NCI-H2081 (cell line): ENCODE measurements around the gene CLCNKA.
"Not testable (repeated sequence)": the region's sequence is repeated elsewhere in the genome, so short reads cannot be mapped to it uniquely, and the experiment has no call there.

ENCODE experiments used
- DNase-seq, 2 experiments: peaks; one replicate each; lab custom pipeline; 2025; lab: John Stamatoyannopoulos, UW

Gene CLCNKA

DNA sequence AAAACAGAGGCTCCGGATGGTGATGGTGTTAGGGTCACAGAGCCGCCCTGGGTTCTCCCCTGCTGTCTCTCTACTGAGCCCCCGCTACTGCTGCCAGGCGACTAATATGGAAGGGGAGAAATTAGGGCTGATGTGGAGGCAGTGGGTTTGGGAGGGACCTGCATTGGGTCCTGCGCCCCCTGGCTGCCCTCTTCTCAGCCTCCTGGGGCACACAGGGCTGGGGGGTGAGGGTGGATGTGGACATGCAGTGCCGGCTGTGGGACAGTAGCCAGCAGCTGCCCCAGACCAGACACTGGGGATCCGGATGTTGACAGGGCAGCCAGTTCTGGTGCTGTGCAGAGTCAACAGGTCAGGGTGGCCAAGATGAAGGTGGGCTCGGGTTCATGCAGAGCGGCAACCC lies 20.3 kb downstream of the CLCNKA start:
- no peak for DNase-seq

DNA sequence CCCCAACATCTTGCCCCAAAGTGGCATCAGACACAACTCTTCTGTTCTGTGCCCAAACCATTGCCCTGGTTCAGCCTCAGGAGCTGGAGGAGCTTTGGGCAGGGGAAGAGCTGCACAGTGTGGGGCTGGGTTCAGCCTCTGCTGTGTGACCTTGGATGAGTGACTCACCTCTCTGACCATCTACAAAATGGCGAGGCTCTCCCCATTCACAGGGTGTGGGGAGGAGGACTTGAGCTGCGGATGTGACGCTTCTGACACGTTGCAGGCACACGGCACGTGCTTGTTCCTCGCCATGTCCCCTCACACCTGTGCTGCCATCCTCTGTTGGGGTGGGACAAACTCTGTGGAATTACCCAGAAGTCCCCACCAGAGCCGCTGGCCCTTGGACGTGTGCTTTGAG lies 20.8 kb downstream of the CLCNKA start:
- not testable (repeated sequence) for DNase-seq

DNA sequence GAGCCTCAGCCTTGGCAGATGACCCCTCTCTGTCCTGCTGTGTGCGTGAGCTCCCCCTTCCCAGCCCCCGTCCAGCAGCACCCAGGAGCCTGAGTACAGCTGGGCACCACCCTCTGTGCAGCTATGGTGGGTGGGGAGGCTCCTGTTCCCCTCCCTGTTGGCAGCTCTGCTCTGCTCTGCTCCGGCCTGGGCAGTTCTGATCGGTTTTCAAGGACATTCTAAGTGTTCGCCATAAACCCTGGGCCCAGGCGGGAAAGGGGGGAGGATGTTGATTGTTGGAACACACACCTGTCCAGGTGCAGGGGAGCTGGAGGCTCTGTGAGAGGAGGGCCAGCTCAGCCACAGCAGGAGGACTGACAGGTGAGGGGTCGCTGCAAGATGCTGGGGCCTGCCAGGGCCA lies 21.7 kb downstream of the CLCNKA start, which contains the start of gene CLCNKB:
Gene CLCNKB, plus strand, starts transcription at position 262 of the 400 bp plus-strand sequence. CDS start 711 bp downstream, outside the sequence.
- DNase-seq = no peak

DNA sequence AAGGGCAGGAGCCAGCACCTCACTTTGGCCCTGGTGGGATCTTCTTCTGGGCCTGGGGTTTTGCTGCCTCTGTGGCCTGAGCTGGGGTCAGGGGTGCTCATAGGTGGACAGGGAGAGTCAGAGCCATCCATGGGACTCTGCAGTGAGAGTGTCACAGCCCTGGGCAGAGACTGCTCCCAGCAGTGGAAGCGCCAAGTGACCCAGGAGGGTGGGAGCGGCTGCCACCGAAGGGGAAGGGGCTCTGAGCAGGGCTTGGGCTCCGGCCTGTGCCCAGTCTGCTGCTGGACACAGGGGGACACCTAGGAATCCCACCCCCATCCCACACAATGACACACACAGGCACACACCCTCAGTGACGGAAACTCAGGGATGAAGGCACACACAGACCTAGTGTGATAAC lies 22.1 kb downstream of the CLCNKA start:
- no peak for DNase-seq

DNA sequence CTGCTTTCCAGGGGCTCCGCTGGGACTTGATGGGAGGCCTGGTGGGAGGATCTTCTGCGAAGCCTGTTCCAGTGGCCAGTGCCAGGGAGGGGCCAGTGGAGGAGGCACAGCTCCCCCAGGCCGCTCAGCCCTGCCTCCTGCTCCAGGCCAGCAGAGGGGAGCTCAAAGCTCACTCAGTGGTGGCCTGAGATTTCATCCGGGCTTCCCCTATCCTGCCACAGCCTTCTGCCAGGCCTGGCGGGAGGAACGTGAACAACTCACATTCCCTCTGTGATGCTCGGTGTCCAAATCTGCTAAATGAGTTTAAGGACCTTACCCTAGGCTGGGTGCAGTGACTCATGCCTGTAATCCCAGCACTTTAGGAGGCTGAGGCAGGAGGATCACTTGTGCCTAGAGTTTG lies 25.0 kb downstream of the CLCNKA start:
- no peak for DNase-seq

DNA sequence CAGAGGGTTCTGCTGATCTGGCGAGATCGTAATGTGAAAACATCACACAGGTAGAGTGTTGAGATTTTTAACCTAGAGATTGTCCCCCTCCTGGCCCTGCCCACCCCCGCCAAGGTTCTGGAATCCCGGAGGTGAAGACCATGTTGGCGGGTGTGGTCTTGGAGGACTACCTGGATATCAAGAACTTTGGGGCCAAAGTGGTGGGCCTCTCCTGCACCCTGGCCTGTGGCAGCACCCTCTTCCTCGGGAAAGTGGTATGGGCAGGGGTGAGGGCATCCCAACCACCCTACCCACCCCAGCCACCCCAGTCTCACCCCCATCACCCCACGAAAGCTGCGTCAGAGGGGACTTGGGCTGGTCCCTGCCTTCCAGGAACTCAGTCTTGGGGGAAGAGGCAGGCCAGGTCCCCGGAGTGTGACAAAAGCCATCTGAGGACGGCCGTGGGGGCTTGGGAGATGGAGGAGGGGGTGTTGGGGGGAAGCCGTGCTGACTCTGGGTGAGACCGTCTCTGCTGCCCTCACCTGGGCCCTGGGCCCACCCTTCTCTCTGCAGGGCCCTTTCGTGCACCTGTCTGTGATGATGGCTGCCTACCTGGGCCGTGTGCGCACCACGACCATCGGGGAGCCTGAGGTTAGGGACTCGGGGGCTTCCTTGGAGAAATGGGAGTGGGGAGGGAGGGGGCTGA lies 26.1 kb downstream of the CLCNKA start:
- no peak for DNase-seq

DNA sequence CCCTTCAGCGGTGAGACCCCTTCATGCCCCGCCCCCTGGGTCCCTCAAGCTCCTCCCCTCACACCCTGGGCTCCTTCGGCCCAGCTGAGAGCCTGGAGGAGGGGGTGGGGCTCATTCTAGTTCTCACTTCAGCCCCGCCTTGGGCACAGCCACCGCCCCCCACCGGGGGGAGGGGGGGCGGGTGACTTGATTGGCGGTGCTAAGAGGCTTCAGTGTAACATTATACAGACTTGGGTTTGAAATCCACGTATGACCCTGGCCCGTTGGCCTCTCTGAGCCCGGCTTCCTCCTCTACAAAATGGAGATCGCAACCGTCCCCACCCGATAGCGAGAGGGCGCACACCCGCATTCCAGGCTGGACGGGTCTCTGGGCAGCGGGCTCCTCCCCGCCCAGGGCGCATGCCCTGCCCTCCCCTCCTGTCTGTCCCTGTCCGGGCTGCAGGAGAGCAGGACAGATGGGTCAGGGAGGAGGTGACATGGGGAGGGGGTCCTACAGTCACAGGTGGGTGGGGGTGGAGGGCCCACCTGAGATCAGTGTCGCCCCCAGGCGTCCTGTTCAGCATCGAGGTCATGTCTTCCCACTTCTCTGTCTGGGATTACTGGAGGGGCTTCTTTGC lies 26.8 kb downstream of the CLCNKA start:
- no peak for DNase-seq

DNA sequence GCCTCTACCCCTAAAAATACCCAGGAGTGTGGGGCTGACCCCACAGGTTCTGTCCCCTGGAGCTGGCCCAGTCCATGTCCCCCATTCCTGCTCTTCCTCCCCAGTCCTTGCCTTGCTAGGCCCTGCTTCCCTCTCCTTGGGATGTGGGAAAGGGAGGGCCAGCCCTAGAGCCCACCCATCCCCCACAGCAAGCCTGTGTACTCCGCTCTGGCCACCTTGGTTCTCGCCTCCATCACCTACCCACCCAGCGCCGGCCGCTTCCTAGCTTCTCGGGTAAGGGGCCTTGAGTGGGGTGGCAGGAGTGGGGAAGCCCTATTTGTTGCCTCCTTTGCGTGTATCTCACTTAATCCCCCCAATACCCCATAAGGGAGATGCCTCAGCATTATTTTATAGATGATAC lies 28.5 kb downstream of the CLCNKA start:
- no peak for DNase-seq

DNA sequence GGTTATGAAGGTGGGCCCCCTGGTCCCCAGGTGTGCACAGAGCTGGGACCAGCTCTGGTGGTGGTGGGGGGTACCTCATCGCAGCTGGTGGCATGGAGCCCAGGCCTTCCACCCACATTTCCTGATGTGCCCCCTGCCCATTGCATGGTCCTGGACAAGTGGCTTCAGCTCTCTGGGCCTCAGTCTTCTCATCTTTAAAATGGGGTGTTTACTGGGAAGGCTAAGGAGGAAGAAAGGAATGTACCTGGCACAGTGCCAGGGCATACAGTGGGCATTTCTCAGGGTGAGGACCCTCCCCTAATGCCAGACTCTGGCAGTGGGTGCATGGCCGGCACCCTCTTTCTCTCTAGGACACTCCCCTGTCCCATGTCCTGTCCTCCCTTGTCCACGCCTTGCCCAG lies 29.2 kb downstream of the CLCNKA start:
- no peak for DNase-seq

DNA sequence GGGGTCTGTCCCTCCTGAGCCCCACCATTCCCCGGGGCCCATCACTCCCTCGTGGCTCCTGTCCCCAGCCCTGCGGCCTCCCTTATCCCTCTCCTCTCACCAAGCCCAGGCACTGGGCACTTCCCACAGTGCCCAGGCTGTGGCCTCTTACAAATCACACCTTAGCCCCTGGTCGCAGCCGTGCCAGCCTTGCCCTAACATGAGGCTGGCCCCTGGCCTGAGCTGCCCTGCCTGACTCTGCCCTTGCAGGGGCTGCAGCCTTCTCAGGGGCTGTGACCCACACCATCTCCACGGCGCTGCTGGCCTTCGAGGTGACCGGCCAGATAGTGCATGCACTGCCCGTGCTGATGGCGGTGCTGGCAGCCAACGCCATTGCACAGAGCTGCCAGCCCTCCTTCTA lies 30.1 kb downstream of the CLCNKA start:
- not testable (repeated sequence) for DNase-seq

DNA sequence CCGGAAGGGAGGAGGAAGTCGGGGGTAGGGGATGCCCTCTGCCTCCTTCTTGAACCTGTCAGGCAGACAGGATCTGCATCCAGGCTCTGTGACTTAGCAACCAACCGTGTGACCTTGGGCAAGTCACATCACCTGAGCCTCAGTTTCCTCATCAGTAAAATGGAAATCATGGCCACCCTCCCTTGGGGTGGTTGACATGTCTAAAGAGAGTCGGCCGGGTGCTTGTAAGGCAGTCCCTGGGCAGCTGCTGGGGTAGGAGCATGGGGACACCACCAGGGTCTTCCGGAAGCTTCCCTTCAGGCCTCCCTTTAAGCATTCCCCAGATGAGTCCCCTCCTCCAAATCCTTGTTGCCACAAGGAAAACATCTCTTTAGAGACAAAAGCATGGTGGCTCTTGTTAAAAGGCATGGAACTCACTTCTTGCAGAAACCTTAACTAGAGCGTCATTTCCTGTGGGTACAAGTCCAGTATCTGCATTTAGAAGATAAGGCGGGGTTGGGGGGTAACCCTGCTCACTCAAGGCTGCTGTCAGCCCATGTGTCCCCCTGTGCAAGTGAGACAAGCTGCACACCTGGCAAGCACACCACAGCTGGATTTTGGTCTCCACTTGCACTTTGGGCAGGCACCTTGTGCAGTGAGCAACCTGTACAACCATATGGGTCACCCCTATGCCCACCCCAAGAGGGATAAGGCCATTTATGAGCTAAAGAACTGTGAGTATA lies 32.1 kb downstream of the CLCNKA start:
- DNase-seq = no peak

DNA sequence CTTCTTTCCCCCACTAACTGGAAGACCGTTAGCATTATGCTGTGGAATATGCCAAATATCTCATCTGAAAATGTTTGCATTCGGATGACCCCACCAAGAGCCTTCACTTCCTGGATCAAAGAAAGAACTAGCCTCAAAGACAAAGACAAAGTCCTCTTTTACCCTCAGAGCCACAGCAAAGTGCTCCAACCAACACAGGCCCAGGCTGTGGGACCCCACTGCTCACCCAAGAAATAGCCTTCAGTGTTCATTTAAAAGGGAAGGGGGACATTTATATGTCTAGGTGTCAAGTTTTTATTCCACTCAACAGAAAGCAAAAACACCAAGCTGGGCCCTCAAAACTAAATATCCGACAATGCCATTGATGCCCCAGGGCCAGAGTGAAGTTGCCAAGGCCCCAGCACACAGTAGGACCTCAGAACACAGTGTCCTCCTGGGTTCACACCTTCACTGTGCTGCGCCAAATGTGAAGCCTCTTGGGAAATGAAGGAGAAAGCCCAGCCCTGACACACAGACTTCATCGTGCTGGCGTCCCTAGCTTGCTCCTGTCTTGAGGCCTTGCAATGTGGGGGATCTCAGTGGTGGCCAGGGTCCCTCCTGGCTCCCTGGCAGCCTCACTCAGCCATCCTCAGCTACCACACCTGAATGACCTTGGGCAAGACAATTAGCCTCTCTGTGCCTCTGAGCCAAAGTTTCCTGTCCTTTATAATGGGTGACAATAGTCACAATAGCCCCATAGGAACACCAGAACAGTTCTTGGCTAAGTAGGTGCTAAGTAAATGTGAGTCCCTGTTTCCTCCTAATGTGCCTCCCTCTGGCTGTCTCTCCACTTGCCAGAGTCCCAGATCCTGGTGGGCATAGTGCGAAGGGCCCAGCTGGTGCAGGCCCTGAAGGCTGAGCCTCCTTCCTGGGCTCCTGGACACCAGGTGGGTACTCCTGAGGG lies 33.0 kb downstream of the CLCNKA start:
- DNase-seq = no peak

DNA sequence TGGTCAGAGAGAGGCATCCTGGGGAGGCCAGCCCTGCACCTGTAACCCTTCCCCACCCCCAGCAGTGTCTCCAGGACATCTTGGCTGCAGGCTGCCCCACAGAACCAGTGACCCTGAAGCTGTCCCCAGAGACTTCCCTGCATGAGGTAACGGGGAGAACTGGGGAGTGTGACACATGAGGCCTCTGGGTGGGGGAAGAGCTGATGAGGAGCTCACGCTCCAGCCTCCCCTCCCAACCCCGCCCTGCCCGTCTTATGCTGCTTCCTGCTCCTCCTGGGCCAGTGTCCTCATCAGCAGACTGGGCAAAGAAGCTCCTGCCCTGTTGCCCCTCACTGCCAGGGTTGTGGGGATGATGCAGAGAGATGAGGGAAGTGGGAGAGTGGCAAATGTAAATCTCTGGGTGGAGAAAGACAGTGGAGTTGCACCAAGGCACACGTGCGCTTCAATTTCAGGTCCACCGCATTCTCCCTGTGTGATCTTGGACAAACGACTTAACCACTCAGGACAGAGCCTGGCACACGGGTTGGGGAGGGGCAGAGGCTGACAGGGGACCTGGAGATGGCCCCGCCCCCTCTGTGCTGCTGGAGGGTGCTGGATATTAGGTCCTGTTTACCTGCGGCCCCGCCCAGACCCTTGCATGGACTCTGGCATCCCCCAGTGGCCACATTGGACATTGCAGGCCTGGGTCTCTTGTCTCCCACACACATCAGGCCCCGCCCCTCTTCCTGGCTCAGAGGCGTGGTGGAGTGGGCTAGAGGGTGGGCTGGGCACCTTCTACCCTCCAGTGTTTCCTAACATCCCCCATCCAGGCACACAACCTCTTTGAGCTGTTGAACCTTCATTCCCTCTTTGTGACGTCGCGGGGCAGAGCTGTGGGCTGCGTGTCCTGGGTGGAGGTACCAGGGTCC lies 34.0 kb downstream of the CLCNKA start:
- peak; percentile 89 for DNase-seq

DNA sequence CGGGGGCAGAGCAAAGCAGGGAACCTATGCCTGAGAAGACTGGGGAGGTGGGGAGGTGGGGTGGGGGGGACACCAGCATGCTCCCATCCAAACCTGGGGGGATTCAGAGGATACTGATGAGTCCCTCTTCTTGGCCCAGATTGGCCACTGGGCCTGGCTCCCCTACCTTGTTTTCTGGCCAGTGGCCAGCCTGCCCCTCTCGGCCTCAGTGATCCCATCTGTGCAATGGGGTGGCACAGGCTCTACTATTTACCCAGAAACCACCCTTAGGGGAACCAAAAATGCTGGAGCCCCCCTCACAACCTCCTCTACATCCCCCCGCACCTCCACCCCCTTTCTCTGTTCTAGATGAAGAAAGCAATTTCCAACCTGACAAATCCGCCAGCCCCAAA lies 34.7 kb downstream of the CLCNKA start:
- DNase-seq = not testable (repeated sequence)

DNA sequence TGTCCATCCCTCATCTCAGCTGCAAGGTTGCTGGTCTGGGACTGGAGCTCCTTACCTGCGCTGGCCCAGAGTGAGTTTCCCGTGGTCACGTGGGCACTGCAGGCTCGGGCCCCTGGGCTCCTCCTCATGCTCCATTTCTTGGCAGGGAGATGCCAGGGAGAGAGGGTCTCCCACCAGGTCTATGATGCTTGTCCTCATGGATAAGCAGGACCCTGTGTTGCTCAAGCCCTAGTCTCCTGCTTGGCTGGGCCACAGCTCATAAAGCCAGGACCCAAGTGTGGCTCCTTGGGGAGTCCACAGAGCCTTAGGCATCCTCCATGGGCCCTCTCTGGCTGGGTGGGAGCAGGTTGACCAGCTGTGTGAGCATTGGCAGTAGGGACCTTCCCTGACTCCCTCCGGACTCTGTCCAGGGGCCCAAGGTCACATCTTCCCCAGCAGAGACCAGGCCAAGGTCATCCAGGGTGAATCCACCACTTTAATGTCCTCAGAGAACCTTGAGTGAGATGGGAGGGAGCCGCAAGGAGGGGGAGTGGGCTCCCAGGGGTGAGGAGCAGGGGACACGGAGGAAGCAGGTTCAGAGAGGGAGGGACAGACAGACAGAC lies 35.6 kb downstream of the CLCNKA start:
- DNase-seq = not testable (repeated sequence)

DNA sequence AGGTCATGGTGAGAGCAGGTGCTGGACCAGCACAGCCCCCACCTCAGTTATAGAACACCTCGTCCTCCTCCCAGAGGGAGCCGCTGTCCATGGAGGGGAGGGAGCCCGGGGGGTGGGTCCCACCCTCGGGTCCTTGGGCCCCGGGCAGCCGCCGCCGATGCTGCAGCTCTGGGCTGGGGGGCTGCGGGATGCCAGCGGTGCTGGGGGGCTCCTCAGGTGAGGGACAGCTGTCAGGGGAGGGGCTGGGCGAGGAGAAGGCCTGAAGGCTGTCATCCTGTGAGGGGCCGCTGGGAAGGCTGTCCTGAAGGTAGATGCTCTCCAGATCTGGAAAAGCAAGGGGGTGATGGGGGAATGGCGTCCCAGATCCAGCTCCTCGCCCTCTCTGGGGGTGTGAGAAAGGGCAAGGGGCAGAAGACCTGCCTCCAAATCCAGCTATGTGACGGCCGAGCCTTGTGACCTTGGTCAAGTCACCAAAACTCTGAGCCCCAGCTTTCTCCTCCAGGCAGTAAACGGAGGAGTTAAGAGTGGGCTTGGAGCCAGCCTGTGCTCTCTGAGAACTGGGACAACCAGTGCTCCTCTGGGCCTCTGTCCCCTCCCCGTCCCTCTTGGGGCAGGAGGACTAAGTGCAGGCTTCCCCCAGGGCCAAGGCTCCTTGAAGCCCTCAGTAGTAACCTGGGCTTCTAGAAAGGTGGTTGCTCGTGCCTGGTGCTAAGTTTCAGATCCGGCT lies 36.7 kb downstream of the CLCNKA start:
- DNase-seq = not testable (repeated sequence)

DNA sequence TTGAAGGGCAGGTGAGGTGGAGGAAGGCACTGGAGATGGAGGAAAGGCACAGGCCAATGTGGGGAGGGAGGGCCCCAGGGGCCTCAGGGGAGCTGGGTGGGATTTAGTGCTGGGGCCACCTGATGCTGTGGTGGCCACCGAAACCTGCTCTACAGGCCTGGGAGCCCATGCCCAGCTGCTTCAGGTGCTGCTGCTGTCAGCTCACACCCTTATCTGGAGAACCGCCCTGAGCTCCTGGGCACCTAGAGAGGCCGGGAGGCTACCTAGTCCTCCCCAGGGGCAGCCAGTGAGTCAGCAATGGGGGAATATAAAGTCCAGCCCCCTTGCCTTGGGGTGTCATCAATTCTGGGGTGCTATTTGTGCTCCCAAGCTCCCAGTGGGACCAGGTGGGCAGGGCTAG lies 39.4 kb downstream of the CLCNKA start:
- DNase-seq = no peak

DNA sequence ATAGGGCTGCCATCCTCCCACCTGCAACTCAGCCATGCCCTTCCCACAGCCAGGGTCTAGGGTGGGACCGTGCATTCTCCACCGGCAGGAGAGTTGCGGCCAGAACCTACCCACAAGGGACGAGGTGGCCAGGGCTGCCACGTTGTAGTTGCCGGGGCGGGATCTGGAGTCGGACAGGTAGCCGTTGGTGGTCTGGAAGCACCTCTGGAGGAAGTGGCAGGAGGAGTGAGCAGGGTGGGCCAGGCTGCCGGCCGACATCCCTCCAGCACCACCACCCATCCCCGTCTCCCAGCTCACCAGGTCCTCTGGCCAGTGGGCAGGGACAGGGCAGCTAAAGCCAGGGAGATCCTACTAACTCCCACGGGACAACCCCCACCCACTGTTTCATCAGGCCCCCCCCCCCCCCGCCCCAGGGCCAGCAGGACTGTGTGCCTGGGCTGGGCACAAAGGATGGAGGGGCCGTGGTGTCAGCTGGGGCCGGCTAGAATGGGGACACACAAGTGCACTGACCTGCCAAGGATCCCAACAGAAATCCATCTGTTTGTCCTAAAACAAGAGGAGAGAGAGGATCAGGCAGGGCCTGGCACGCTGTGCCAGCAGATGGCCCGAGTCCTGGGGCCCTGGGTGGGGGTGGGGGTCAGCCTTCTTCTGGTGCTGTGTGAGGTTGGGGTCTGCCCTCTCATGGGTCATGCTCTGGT lies 40.3 kb downstream of the CLCNKA start:
- DNase-seq = not testable (repeated sequence)

DNA sequence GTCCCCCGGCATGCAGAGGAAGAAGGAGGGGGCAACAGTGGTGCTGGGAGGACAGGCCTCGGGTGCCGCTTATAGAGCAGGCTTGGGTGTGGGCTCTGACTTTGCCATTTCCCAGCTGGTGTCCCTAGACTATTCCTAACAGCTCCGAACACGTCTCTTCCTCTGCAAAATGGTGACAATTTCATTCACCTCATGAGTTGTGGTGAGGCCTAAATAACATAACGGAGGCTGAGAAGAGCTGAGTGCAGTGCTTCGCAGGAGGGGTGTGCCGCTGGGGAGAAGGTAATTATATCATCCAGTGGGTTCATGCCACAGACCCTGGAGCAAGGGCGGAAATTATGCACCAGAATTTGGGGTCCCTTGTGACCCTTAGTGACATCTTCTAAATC lies 40.8 kb downstream of the CLCNKA start:
- not testable (repeated sequence) for DNase-seq
